WTC11 (cell line): Measurements from ENCODE around the gene TMEM169. TPM values are rescaled to one million over a fixed set of nuclear protein-coding genes. Genes with fewer than 3 reads are reported as not detected.

Experiments
- ATAC-seq: fragments of 200-7000 bp; cut with Tn5 transposase; 2 replicates; pipeline ENCODE4 v1.10.0; 2021; ENCODE audit warnings: mild to moderate bottlenecking, moderate library complexity
- CTCF ChIA-PET: fragments of 300-600 bp; sonication (Branson Sonifier 250); formaldehyde crosslinking; loops from one replicate; lab custom pipeline; 2021; ENCODE audit warnings: antibody characterized with exemption; lab: Charles Lee
- POLR2A ChIA-PET: fragments of 350-600 bp; sonication (Branson Sonifier 250); formaldehyde crosslinking; loops from one replicate; lab custom pipeline; 2021; ENCODE audit warnings: antibody characterized with exemption; lab: Charles Lee
- DNase-seq: peaks from one replicate; pipeline ENCODE4 v3.0.0; 2021; ENCODE audit warnings: low spot score
- H3K27ac Mint-ChIP-seq: 2 replicates; pipeline ENCODE4 v1.8.0; 2021; ENCODE audit warnings: mixed read lengths
- H3K27me3 Mint-ChIP-seq: 2 replicates; pipeline ENCODE4 v1.8.0; 2021; ENCODE audit warnings: low read depth, mild to moderate bottlenecking, moderate library complexity, mixed read lengths
- H3K36me3 Mint-ChIP-seq: 2 replicates; pipeline ENCODE4 v1.8.0; 2021; ENCODE audit warnings: mixed read lengths
- H3K4me1 Mint-ChIP-seq: 2 replicates; pipeline ENCODE4 v1.8.0; 2022; ENCODE audit warnings: mixed read lengths
- H3K4me3 Mint-ChIP-seq: 2 replicates; pipeline ENCODE4 v1.8.0; 2021; ENCODE audit warnings: mild to moderate bottlenecking, moderate library complexity, mixed read lengths
- H3K9me3 Mint-ChIP-seq: 2 replicates; pipeline ENCODE4 v1.8.0; 2021; ENCODE audit warnings: mixed read lengths
- ERG ChIP-seq: fragments of 250-450 bp; sonication (Bioruptor Pico); IDR thresholded peaks from 2 replicates; pipeline ENCODE4 v1.8.0; 2021; ENCODE audit warnings: mild to moderate bottlenecking
- GABPB1 ChIP-seq: sonication (generic); formaldehyde crosslinking; IDR thresholded peaks from 2 replicates; pipeline ENCODE4 v1.8.1; 2023; ENCODE audit warnings: mild to moderate bottlenecking, missing genetic modification reagents
- MYBL2 ChIP-seq: sonication (generic); formaldehyde crosslinking; IDR thresholded peaks from 2 replicates; pipeline ENCODE4 v1.8.1; 2023; ENCODE audit warnings: mild to moderate bottlenecking, moderate library complexity, missing genetic modification reagents
- NFATC4 ChIP-seq: fragments of 250-450 bp; sonication (Bioruptor Pico); IDR thresholded peaks from 2 replicates; pipeline ENCODE4 v1.9.0; 2021; ENCODE audit warnings: mild to moderate bottlenecking
- NFE2L1 ChIP-seq: sonication (generic); formaldehyde crosslinking; IDR thresholded peaks from 2 replicates; pipeline ENCODE4 v1.8.1; 2023; ENCODE audit warnings: missing genetic modification reagents
- NFYB ChIP-seq: sonication (generic); formaldehyde crosslinking; conservative IDR thresholded peaks from 2 replicates; pipeline ENCODE4 v1.8.0; 2022; ENCODE audit warnings: low read depth, missing genetic modification reagents
- PREB ChIP-seq: sonication (generic); formaldehyde crosslinking; IDR thresholded peaks from 2 replicates; pipeline ENCODE4 v1.8.1; 2022; ENCODE audit warnings: mild to moderate bottlenecking, missing genetic modification reagents, moderate library complexity, borderline replicate concordance
- RORB ChIP-seq: fragments of 250-450 bp; sonication (Bioruptor Pico); IDR thresholded peaks from 2 replicates; pipeline ENCODE4 v1.9.0; 2021; ENCODE audit warnings: mild to moderate bottlenecking
- ZNF121 ChIP-seq: sonication (generic); formaldehyde crosslinking; IDR thresholded peaks from 2 replicates; pipeline ENCODE4 v1.8.0; 2023; ENCODE audit warnings: missing genetic modification reagents
- ZNF263 ChIP-seq: sonication (generic); formaldehyde crosslinking; IDR thresholded peaks from 2 replicates; pipeline ENCODE4 v1.8.1; 2022; ENCODE audit warnings: low read depth, mild to moderate bottlenecking, moderate library complexity, missing genetic modification reagents
- ZNF423 ChIP-seq: fragments of 250-450 bp; sonication (Bioruptor Pico); IDR thresholded peaks from 2 replicates; pipeline ENCODE4 v2.1.2; 2022; ENCODE audit warnings: mild to moderate bottlenecking, moderate library complexity
- ZNF671 ChIP-seq: fragments of 250-450 bp; sonication (Bioruptor Pico); IDR thresholded peaks from 2 replicates; pipeline ENCODE4 v1.8.0; 2021; ENCODE audit warnings: mild to moderate bottlenecking
- total RNA-seq: library from RNA; stranded (reverse); gene quantifications from 3 replicates; pipeline ENCODE4 v1.2.3, GENCODE V29; 2021
- TF ChIP-seq, protein P1 (sequence below): fragments of 250-450 bp; sonication (Bioruptor Pico); IDR thresholded peaks from 2 replicates; pipeline ENCODE4 v1.9.0; 2021; ENCODE audit warnings: mild to moderate bottlenecking, borderline replicate concordance
- TF ChIP-seq, protein P2 (sequence below): sonication (generic); formaldehyde crosslinking; IDR thresholded peaks from 2 replicates; pipeline ENCODE4 v1.8.0; 2022; ENCODE audit warnings: mild to moderate bottlenecking, missing genetic modification reagents
- TF ChIP-seq, protein P3 (sequence below): sonication (generic); formaldehyde crosslinking; IDR thresholded peaks from 2 replicates; pipeline ENCODE4 v1.8.1; 2022; ENCODE audit warnings: low read depth, mild to moderate bottlenecking, moderate library complexity, missing genetic modification reagents, borderline replicate concordance
- TF ChIP-seq, protein P4 (sequence below): fragments of 250-450 bp; sonication (Bioruptor Pico); conservative IDR thresholded peaks from 2 replicates; pipeline ENCODE4 v1.9.0; 2021; ENCODE audit warnings: mild to moderate bottlenecking
- TF ChIP-seq, protein P5 (sequence below): sonication (generic); formaldehyde crosslinking; IDR thresholded peaks from 2 replicates; pipeline ENCODE4 v1.8.0; 2023; ENCODE audit warnings: mild to moderate bottlenecking, missing genetic modification reagents

TMEM169 gene
- total RNA-seq, 1 experiment from 2014 or later: 1.8 TPM

- no peaks in the 10 kb centered on the region for H3K9me3 Mint-ChIP-seq
- no peak for DNase-seq
- POLR2A ChIA-PET: no interaction called here
- TF ChIP-seq, protein P1, sequence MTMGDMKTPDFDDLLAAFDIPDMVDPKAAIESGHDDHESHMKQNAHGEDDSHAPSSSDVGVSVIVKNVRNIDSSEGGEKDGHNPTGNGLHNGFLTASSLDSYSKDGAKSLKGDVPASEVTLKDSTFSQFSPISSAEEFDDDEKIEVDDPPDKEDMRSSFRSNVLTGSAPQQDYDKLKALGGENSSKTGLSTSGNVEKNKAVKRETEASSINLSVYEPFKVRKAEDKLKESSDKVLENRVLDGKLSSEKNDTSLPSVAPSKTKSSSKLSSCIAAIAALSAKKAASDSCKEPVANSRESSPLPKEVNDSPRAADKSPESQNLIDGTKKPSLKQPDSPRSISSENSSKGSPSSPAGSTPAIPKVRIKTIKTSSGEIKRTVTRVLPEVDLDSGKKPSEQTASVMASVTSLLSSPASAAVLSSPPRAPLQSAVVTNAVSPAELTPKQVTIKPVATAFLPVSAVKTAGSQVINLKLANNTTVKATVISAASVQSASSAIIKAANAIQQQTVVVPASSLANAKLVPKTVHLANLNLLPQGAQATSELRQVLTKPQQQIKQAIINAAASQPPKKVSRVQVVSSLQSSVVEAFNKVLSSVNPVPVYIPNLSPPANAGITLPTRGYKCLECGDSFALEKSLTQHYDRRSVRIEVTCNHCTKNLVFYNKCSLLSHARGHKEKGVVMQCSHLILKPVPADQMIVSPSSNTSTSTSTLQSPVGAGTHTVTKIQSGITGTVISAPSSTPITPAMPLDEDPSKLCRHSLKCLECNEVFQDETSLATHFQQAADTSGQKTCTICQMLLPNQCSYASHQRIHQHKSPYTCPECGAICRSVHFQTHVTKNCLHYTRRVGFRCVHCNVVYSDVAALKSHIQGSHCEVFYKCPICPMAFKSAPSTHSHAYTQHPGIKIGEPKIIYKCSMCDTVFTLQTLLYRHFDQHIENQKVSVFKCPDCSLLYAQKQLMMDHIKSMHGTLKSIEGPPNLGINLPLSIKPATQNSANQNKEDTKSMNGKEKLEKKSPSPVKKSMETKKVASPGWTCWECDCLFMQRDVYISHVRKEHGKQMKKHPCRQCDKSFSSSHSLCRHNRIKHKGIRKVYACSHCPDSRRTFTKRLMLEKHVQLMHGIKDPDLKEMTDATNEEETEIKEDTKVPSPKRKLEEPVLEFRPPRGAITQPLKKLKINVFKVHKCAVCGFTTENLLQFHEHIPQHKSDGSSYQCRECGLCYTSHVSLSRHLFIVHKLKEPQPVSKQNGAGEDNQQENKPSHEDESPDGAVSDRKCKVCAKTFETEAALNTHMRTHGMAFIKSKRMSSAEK (CRISPR knock-in tag): no peak
- no peak for TF ChIP-seq NFYB (CRISPR knock-in tag)
- TF ChIP-seq, protein P2, sequence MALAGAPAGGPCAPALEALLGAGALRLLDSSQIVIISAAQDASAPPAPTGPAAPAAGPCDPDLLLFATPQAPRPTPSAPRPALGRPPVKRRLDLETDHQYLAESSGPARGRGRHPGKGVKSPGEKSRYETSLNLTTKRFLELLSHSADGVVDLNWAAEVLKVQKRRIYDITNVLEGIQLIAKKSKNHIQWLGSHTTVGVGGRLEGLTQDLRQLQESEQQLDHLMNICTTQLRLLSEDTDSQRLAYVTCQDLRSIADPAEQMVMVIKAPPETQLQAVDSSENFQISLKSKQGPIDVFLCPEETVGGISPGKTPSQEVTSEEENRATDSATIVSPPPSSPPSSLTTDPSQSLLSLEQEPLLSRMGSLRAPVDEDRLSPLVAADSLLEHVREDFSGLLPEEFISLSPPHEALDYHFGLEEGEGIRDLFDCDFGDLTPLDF (CRISPR knock-in tag): no peak
- TF ChIP-seq PREB (CRISPR knock-in tag): no peak
- TF ChIP-seq GABPB1: no peak
- no peak for TF ChIP-seq ZNF121 (CRISPR knock-in tag)
- no peak for TF ChIP-seq ZNF671 (CRISPR knock-in tag)
- TF ChIP-seq NFE2L1: no peak
- TF ChIP-seq NFATC4: no peak
- TF ChIP-seq, protein P3, sequence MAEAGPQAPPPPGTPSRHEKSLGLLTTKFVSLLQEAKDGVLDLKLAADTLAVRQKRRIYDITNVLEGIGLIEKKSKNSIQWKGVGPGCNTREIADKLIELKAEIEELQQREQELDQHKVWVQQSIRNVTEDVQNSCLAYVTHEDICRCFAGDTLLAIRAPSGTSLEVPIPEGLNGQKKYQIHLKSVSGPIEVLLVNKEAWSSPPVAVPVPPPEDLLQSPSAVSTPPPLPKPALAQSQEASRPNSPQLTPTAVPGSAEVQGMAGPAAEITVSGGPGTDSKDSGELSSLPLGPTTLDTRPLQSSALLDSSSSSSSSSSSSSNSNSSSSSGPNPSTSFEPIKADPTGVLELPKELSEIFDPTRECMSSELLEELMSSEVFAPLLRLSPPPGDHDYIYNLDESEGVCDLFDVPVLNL (CRISPR knock-in tag): no peak
- TF ChIP-seq ZNF423 (CRISPR knock-in tag): no peak
- TF ChIP-seq, all 79 proteins: peak for 0
- H3K4me1 Mint-ChIP-seq: no peaks in the 10 kb centered on the region
- H3K27me3 Mint-ChIP-seq: no peaks in the 10 kb centered on the region
- H3K36me3 Mint-ChIP-seq: peaks cover 24% of the 10 kb centered on the region
- H3K27ac Mint-ChIP-seq: no peak overlapping the region
- no peak for ATAC-seq
- no peak overlapping the region for H3K4me3 Mint-ChIP-seq
- CTCF ChIA-PET: interaction anchor here (1.5 to 2.3 kb wide), 2 partner anchors 11 to 21 kb away, joined by 4 to 7 read pairs; no protein-coding TSS in a partner anchor
These were observed 36.7 kb upstream of the TMEM169 start for GRCh38 chr2:216044883-216045486.

DNA sequence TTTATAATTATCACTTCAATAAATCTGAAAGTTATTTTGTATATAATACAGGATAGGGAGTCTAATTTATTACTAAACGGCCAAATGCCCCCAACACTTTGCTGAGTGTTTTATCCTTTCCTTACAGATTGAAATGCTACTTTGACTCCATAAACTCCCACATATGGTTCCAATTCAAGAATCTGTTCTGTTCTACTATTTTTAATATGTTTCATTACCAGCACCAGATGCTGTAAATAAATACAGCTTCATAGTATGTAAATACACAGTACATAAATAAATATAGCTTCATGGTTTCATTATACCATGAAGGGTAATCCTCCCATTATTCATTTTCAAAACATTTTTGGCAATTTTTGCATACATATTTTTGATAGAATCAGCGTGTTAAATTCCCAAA lies 34.3 kb upstream of the TMEM169 start:
- TF ChIP-seq ERG: no peak
- no peak for TF ChIP-seq ZNF263 (CRISPR knock-in tag)
- TF ChIP-seq RORB: no peak
- TF ChIP-seq, protein P4, sequence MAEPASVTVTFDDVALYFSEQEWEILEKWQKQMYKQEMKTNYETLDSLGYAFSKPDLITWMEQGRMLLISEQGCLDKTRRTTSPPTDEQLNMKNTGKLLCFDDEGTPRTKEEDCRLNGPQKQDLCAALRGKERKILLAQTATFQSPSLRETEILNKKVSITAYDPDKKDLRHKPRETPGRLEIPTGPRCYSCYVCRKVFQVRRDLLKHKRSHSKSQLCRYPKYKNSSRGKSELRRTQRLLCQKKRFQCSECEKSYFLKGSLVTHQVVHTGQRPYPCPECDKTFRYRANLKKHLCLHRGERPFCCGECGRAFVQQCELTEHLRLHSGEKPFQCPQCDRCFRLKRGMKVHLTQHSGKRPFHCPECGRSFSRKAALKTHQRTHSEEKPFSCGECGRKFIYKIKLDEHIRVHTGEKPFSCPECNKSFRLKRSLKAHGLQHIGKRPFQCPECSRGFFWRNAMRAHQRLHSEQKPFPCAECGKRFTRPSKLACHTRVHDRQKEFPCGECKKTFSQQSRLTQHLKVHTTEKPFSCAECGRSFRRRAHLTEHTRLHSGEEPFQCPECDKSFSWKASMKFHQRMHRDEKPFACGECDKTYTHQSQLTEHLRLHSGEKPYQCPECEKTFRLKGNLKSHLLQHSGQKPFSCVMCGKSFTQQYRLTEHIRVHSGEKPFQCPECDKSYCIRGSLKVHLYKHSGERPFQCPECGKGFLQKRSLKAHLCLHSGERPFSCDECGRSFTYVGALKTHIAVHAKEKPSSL (CRISPR knock-in tag): no peak
- TF ChIP-seq, protein P5, sequence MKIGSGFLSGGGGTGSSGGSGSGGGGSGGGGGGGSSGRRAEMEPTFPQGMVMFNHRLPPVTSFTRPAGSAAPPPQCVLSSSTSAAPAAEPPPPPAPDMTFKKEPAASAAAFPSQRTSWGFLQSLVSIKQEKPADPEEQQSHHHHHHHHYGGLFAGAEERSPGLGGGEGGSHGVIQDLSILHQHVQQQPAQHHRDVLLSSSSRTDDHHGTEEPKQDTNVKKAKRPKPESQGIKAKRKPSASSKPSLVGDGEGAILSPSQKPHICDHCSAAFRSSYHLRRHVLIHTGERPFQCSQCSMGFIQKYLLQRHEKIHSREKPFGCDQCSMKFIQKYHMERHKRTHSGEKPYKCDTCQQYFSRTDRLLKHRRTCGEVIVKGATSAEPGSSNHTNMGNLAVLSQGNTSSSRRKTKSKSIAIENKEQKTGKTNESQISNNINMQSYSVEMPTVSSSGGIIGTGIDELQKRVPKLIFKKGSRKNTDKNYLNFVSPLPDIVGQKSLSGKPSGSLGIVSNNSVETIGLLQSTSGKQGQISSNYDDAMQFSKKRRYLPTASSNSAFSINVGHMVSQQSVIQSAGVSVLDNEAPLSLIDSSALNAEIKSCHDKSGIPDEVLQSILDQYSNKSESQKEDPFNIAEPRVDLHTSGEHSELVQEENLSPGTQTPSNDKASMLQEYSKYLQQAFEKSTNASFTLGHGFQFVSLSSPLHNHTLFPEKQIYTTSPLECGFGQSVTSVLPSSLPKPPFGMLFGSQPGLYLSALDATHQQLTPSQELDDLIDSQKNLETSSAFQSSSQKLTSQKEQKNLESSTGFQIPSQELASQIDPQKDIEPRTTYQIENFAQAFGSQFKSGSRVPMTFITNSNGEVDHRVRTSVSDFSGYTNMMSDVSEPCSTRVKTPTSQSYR (CRISPR knock-in tag): no peak
- TF ChIP-seq ZNF121 (CRISPR knock-in tag): no peak
- no peak for TF ChIP-seq MYBL2 (CRISPR knock-in tag)
- no peak for TF ChIP-seq NFE2L1
- TF ChIP-seq, all 79 proteins: peak for 0
- POLR2A ChIA-PET: interaction anchor here (0.7 kb wide), 1 partner anchor 917 kb away, joined by 5 read pairs; no protein-coding TSS in a partner anchor
- peaks cover 30% of the 10 kb centered on the region for H3K36me3 Mint-ChIP-seq
- H3K27me3 Mint-ChIP-seq: no peaks in the 10 kb centered on the region
- H3K4me1 Mint-ChIP-seq: peaks cover 15% of the 10 kb centered on the region
- no peak for ATAC-seq
- CTCF ChIA-PET: no interaction called here
- H3K9me3 Mint-ChIP-seq: no peaks in the 10 kb centered on the region
- no peak overlapping the region for H3K27ac Mint-ChIP-seq
- DNase-seq: no peak
- no peak overlapping the region for H3K4me3 Mint-ChIP-seq
